ENCODE measurements around the gene FRMD3.
A peak's percentile ranks its signal among the peaks of the same experiment; 100 is the strongest.

The FRMD3 gene

DNA sequence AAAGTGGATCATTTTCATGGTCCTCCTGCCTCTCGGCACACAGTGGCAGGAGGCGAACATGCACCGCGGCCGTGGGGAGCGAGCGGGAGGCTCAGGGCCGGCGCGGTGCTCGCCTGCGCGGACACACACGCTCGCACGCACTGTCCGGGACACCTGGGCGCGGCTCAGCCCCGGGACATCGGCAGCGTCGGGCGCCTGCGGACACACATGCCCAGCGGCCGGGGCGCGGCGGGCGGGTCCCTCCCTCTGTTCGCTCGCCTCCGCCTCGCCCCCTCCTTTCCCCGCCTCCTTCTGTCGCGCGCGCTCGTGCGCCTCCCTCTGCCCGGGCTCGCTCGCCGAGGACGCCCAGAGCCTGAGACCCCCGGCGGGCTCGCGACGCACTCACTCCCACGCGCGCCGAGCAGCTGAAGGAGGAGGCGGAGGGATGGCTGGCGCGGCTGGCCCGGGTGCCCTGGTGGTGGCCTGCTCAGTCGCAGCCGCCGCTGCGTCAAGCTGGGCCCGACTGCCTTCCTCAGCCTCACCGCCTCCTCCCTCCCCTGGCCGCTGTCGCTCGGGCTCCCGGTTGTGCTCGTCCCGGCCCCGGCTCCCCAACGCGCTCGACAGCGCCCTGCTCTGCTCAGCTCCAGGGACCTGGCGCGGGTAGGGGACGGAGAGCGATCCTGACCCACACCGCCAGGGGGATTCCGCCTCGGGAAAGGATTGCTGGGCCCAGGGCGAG is at the start of gene FRMD3:
TSS of gene FRMD3 (minus strand) at position 230 of the 718 bp plus-strand sequence. CDS start at position 60, 170 bp downstream.
- peak; percentile 90 for DNase-seq (ENCODE audit: low spot score)

DNA sequence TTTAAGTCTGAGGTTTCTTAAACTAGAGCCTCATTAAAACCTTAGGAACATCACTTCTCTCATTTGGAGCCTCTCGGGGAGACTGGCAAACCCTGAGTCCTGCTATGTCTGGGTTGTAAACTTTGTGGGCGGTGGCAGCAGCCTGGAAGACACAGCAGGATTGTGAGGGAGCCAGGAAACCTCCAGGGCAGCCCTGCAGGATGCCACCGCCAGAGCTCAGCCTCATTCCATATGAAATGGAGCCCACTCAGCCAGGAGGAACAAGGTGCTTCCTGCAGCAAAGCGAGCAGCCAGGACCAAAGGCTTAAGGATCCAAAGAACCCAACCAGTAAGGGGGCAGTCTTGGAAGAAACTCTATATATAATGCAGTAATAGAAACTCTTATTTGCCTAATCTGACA is 46.8 kb upstream of the FRMD3 start:
- no peak for DNase-seq (ENCODE audit: low spot score)

DNA sequence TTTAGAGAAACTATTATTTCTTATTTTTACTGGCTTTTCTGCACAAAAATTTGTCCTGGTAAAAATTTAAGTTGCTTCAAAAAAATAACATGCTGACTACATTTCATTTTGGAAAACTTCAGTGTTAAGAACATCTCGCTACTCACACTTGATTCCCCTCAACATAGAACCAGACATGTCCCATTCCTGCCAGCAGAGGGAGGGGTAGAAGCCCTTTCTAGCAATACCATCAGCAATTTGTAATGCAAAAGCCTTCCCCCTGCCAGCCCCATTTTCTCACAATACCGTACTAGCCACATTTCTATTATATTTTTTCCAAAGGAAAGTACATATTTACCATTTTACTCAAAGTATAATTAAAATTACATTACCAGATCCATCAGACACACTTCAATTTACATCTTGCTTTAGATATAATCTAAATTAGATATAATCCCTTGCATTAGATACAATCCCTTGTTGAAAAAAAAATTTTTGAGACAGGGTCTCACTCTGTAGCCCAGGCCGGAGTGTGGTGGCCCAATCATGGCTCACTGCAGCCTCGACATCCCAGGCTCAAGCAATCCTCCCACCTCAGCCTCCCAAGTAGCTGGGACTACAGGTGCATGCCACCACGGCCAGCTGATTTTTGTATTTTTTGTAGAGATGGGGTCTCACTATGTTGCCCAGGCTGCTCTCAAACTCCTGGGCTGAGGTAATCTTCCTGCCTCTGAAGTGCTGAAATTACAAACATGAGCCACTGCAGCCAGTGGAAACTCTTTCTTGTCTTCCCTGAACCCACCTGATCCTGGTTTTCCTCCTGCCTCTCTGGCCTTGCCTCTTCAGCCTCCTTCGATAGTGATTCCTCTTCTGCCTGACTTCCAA is 45.2 kb upstream of the FRMD3 start:
- DNase-seq (ENCODE audit: low spot score) = peak; percentile 56

DNA sequence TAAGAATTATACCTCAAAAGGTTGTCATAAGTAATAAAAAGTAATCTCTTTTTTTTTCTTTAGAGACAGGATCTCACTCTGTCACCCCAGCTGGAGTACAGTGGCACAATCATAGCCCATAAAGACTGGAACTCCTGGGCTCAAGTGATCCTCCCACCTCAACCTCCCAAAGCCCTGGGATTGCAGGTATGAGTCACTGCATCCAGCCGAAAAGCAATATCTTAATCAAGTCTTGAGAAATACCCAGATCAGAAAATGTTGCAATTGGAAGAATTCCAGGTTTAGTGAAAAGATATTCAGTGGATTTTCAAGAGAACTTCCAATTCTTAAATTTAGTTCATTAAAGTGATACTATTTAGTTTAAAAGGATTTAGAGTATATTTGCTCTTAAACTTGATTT is 43.8 kb upstream of the FRMD3 start:
- no peak for DNase-seq (ENCODE audit: low spot score)

DNA sequence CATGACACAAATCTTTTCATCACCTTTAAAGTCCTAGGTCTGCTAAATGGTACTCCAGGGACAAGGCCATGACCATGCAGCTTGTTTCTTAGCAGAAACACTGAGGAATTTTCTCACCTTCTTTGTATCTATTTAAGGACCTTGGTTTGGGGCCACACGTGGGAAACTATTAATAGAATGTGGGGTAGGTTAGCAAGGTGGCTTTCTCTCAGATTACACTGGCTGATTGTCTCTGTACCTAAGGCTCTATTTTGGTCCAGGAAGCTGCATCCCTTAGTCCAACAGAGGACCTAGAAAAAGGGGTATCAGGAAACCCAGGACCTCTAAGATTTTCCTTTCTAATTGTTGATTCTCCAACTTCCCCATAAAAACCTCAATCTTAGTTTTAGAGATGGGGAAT is 36.3 kb upstream of the FRMD3 start:
- DNase-seq (ENCODE audit: low spot score) = no peak

DNA sequence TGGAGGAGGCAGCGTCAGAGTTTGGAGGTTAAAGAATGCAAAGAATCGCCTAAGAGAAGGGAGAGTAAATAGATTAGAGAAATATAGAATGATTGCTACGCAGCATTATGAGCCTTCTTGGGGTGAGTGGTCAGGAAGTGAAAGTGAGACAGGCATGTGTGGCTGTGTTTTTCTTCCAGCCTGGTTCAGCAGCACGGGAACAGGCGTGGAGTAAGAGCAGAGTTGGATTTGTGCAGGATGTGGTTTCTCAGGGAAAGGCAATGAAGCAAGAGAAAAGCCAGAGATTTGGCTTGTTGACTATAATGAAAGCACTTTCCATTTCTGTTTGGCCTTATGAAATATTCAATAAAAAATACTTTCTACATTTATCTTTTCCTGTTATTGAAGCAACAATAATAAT is 34.3 kb upstream of the FRMD3 start:
- no peak for DNase-seq (ENCODE audit: low spot score)

DNA sequence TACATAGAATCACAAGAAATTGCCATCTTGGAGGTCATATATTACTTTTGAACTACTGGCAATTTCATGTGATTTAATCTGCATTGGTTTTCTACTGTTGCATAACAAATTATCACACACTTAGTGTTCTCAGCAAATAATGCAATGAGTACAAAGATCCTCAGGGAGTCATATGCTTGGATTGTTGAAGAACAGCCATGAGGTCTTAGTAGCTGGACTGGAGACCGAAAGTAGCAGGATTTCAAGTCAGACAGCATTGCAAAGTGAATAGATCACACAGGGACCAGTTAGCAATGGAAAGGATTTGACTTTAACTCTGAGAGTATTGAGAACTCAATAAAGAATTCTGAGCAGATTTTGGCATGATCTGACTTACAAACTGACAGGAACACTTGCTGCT is 32.2 kb upstream of the FRMD3 start:
- DNase-seq (ENCODE audit: low spot score) = no peak

DNA sequence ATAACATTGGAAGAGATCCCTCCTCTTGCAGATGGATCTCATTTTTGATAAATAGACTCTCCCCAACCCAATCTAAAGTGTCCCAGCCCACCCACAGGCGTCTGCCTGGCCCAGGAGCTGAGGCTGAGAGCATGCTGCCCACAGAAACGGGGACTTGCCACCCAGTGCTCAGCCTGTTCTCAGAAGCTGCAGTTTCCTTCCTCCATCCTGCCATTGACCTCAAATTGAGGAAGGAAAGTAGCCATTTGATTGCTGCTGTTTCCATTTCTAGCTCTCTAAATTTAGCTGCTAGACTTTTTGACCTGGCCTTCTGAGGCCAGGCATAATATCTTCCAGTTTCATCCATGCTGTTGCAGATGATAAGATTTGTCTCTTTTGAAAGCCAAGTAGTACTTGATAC is 31.1 kb upstream of the FRMD3 start:
- no peak for DNase-seq (ENCODE audit: low spot score)

DNA sequence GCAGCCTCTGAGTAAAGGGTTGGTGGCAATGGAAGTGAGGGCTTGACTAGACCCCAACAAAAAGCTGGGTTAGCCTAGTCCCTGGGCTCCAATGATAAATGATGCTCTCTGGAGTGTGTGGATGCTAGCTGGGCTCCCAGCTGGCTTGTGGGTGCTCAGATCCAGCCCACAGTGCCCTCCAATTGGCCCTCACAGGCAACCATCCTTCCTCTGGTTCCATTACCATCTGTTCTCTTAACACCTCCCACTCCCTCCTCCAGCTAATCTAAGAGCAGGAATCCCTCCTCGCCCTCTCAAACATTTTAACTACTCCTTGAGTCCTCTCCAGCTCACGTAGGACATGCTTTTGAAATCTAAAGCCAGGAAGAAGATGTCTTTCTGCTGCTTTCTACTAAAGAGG is 25.2 kb upstream of the FRMD3 start:
- DNase-seq (ENCODE audit: low spot score) = no peak

DNA sequence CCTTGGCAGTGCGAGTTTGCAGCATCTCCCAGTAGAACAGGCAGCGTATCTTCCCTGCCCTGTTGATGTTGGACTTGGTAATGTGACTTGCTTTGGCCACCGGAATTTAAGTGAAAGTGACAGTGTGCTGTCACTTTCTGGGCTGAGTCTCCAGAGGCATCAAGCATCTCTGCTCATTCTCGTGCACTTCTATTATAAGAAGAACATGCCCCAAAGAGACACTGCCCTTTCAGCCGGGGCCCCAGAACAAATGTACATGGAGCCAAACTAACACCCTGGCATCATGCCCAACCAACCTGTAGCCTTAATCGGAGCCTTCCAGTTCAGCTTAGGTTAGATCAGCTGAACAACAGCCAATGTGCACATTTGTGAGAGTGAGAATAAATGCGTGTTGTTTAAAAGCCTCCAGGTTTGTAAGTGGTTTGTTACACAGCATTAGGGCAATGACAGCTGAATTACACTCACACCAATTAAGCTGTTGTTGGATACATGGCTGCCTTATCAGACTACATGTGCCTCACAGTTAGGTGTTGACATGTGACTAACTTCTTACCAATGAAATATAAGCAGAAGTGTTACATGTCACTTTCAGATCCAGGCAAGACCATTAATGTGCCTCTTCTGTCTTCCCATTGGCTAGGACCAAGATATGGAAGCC is 22.1 kb upstream of the FRMD3 start:
- DNase-seq (ENCODE audit: low spot score) = no peak

DNA sequence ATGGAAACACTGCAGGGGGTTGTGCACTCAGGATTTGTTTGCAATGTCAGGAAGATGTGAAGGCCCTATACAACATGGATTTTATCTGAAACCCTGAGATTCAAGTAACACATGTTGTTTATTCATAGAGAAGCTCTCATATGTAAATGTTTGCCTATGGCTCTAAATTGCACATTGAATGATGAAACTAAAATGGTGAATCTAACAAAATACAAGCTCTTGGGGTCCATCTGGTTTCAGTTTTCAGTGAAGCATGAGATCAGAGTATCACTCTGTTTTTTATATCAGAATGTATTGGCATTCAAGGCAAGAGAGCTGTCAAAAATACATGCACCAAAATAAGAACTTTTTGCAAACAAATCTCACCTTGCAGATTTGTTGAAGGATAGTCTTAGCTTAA is 19.6 kb upstream of the FRMD3 start:
- no peak for DNase-seq (ENCODE audit: low spot score)

DNA sequence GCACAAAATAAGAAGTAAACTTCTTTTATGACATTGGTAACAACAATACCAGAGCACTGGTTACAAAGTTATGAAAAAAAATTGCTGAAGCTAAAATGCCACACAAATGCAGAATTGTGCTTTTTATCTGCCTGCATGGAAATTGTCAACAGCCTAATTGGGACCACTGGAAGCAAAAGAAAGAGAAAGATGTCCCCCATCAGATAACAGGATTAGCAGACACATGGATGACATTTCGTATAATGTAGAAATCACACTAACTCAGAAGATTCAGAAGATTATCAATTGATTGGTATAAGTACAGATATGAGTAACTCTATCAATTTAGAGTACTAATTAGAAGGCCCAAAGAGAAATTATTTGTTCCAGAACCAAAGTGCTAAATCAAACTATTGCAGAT is 19.1 kb upstream of the FRMD3 start:
- no peak for DNase-seq (ENCODE audit: low spot score)

DNA sequence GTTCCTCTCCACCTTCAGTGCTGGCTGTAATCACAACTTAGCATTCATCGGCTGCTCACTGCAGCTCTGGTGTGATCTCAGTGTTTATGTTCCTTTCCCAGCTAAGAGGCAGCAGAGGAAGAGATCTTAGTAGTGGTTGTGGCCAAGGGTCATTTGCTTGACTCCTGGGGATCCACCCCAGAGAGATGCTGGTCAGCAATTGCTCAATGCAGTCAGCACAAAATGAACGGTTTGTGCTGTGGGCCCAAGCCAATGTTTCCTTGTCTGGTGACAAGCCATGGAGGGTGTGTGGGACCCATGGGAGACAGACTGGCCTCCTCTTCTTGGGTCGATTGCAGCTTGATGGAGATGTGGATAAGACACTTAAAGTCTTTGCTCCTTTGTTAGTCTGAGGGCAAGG is 16.1 kb upstream of the FRMD3 start:
- no peak for DNase-seq (ENCODE audit: low spot score)

DNA sequence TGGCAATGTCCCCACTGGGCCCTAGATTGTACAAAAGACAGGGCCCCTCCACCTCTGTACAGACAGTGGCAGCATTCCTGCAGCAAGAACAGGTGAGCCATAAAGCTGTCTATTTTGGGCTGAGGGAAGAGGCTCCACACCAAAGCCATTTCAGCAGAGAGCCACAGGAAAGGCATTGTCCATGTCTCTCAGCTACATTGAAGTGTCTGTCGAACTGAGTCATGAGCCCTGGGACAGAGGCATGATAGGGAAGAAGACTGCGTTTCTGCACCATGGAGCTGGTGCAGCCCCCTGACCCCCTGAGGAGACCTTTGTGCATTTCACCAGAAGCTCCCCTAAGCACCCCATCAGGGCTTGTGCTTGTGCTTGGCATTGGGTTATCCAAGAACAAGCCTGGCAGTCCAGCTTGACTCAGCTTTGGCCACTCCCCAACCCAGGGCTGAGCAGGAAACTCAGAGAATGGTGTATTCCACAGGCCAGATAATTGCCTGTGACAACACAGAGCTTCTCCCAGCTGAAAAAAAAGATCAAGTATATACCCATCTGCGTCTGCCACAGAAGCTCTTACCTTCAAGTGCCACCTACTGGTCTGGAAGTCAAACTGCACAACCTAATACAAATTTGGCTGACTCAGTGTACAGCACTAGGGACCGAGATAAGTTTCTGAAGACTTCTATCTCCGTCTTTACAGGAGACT is 5.9 kb upstream of the FRMD3 start:
- no peak for DNase-seq (ENCODE audit: low spot score)

DNA sequence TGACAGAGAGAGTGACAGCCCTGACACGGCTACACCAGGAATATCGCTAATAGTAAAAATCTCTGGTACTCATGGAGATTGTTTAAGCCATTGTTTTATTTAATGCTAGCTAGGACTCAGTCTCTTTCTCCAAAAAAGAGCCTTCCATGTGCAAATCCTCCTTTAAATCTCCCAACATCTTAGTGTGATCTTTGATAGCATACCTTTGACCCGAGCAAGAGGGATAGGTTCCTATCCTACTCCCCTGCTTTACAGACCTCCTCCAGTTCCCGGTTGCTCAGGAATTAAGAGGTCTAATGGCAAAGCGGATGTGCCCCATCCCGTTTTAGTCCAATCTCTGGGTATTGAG is 663 bp upstream of the FRMD3 start:
- no peak for DNase-seq (ENCODE audit: low spot score)

DNA sequence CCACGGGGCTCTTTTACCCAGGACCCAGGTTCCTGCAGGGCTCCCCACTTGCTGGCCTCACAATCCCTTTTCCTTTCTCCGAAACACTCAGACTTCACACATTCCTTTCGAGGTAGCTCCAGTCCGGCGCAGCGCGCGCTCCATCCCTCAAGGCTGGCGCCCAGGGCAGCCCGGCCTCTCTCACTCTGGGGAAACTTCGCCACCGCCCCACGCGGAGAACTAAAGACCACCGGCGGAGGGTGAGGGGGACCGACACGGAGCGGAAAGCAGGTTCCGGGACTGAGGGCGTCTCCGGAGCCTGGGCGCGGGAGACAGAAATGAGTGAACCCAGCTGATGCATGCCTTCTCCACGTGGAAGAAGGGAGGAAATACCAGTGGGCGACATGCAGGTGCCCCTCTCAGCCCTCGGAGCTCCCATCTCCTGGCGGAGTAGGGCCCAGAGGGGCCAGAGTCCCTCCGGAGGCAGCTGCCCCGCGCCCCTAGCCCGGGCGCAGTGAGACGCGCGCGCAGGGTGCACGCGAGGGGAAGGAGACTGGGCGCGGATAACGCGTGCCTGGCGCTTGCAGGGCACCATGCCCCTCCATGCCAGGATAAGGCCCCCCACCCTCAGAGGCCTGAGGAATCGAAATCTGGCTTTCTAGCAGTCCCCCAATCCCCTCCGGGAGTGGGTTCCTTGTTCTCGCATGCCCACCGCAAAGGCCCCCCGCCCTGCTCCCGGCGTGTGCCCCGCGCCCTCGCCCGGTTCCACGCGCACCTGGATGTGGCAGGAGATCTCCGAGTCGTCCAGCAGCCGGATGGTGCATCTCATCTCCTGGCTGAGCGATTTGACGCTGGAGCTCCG is 650 bp downstream of the FRMD3 start:
- peak; percentile 65 for DNase-seq (ENCODE audit: low spot score)

DNA sequence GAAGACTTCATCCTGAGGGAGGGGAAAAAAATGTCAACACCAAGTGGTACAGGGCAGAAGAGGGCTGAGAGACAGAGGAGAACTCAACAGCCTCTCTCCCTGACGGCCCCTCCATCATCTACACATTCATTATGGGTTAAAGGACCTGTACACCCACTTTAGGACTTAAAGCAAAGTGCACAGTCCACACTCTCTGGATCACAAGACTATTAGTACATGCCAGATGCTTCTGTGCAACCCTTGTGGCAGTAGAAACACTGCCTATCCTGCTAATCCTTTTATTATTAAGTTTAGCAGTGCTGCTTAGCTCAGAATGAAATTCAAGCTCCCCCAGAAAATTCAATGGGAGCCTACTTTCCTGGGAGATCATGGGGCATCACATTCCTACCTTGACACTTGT is 1.9 kb downstream of the FRMD3 start:
- no peak for DNase-seq (ENCODE audit: low spot score)

DNA sequence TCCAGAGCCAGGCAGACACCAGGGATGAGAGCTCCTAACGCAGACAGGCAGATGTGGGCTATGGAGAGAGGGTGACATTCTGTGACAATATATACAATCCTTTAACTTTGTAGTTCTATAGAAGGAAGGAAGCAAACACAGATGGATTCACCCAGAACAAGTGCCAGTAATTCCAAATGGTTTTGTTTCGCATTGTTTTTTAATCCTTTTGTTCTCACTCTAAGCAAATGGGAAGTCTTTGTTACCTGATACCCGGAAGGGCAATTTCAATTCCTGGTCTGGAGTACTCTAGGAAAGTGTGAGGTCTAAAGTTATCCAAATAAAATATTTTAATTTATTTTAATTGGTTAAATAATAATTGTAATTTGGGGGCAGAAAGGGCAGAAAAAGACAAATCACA is 2.5 kb downstream of the FRMD3 start:
- no peak for DNase-seq (ENCODE audit: low spot score)

DNA sequence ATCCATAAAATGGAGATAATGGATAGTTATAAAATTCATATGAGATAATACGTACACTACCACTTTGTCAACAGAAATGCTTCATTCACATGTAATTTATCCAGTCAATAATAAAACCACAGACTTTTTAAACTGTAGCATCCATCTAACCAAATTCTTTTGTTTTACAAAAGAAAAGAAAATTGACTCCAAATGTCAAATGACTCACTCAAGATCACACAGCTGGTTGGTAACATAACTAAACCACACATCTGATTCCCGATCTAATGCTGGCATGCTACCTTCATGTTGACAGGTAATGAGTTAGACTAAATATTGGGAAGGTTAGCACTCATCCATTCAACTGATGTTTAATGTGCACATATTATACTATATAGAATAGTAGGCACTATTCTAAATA is 4.9 kb downstream of the FRMD3 start:
- DNase-seq (ENCODE audit: low spot score) = no peak

DNA sequence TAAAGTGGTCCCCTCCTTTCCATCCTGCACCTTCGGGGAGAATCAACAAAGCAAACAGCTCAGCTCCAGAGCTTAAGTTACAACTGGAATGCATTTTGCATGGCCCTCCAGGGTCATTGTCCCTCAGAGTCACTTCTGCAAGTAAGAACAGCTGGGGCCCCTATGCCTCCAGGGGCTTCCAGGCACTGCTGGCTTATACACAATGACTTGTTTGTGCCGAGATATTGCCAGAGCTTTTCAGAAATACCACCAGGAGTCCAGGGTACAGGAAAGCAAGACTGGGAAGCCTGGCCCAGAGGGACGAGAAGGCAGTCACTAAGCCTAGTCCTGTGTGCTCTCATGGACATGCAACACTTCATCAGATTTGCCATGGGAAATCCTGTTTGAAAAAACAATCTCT is 11.3 kb downstream of the FRMD3 start:
- DNase-seq (ENCODE audit: low spot score) = peak; percentile 70

DNA sequence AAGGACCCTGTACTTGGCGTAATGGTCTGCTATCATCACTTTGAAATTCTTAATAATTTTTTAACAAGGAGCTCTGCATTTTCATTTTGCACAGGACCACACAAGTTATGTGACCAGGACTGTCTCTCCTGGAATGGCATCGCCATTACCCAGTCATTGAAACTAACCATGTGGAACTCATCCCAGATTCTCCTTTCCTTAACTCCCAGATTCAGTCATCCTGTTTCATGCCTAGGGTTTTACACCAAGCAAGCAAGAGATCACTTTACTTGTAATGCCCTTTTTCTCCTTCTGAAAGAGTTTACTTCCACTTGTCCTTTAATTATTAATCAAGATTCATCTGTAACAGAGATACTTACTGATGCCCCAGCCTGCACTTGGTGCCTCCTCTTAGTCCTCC is 12.0 kb downstream of the FRMD3 start:
- no peak for DNase-seq (ENCODE audit: low spot score)

DNA sequence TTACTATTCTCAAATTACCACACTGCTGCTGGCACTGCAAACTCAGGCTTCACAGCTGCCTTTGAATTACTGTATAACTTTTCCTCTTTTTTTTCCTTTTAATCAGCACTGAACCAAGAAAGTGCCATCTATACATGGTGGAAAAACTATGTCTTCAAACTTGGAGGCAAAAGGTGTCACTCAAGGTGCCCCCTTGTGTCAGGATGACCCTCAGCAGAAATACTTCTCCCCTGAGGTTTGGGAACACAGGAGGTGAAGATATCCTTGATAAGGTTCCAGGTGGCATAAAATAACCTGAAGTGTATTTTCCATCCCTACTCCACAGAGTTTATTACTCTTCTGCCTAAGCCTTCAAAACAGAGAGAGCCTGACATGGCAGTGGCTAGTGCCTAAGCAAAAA is 14.5 kb downstream of the FRMD3 start:
- no peak for DNase-seq (ENCODE audit: low spot score)
